Osteocyte (in vitro differentiated cells): ENCODE measurements around the gene UPK3BL1. TPM values are rescaled to one million over a fixed set of nuclear protein-coding genes. Genes with fewer than 3 reads are reported as not detected.
A peak's percentile ranks its signal among the peaks of the same experiment; 100 is the strongest.
"Not testable (repeated sequence)": the region's sequence is repeated elsewhere in the genome, so short reads cannot be mapped to it uniquely, and the experiment has no call there.

Source experiments
- DNase-seq: peaks from one replicate; pipeline ENCODE4 v3.0.0; 2021; ENCODE audit warnings: mixed read lengths; ENCODE audit not compliant: unreplicated experiment; ENCODE audit errors: extremely low spot score
- H3K27ac Mint-ChIP-seq: one replicate; pipeline ENCODE4 v1.8.0; 2021; ENCODE audit warnings: mild to moderate bottlenecking, mixed read lengths; ENCODE audit not compliant: unreplicated experiment
- H3K27me3 Mint-ChIP-seq: one replicate; pipeline ENCODE4 v1.8.0; 2021; ENCODE audit warnings: mixed read lengths; ENCODE audit not compliant: unreplicated experiment
- H3K36me3 Mint-ChIP-seq: one replicate; pipeline ENCODE4 v1.8.0; 2021; ENCODE audit warnings: mixed read lengths; ENCODE audit not compliant: unreplicated experiment
- H3K4me1 Mint-ChIP-seq: one replicate; pipeline ENCODE4 v1.8.0; 2021; ENCODE audit warnings: mixed read lengths; ENCODE audit not compliant: unreplicated experiment
- H3K4me3 Mint-ChIP-seq: one replicate; pipeline ENCODE4 v1.8.0; 2021; ENCODE audit warnings: mild to moderate bottlenecking, moderate library complexity, mixed read lengths; ENCODE audit not compliant: unreplicated experiment
- H3K9me3 Mint-ChIP-seq: one replicate; pipeline ENCODE4 v1.8.0; 2021; ENCODE audit warnings: mixed read lengths; ENCODE audit not compliant: unreplicated experiment
- total RNA-seq: library from RNA; stranded (reverse); gene quantifications from 2 replicates; pipeline ENCODE4 v1.2.1, GENCODE V29; 2021

The UPK3BL1 gene
- total RNA-seq, 1 donor from 2014 or later, result 16.4 TPM

- H3K4me3 Mint-ChIP-seq, H3K9me3 Mint-ChIP-seq, H3K27me3 Mint-ChIP-seq, H3K27ac Mint-ChIP-seq, H3K4me1 Mint-ChIP-seq, H3K36me3 Mint-ChIP-seq: not testable (repeated sequence)
- DNase-seq, result peak; percentile 83
Observed at GRCh38 chr7:102616507-102617125, 26.0 kb downstream of the UPK3BL1 start, which contains the start of gene RASA4. TSS of gene RASA4 (minus strand) at chr7:102616756. CDS start at chr7:102616689, 67 bp downstream.

- H3K4me1 Mint-ChIP-seq, H3K27ac Mint-ChIP-seq, DNase-seq, H3K36me3 Mint-ChIP-seq, H3K9me3 Mint-ChIP-seq, H3K27me3 Mint-ChIP-seq, H3K4me3 Mint-ChIP-seq: not testable (repeated sequence)
Observed at GRCh38 chr7:102615930-102616329, 26.7 kb downstream of the UPK3BL1 start.

GRCh38 chr7:102614873-102615272 lies 27.7 kb downstream of the UPK3BL1 start:
- H3K4me3 Mint-ChIP-seq, H3K36me3 Mint-ChIP-seq, H3K9me3 Mint-ChIP-seq, H3K27me3 Mint-ChIP-seq, H3K4me1 Mint-ChIP-seq, DNase-seq, H3K27ac Mint-ChIP-seq: not testable (repeated sequence)

GRCh38 chr7:102614346-102614697 lies 28.3 kb downstream of the UPK3BL1 start:
- H3K27me3 Mint-ChIP-seq, H3K36me3 Mint-ChIP-seq, H3K4me1 Mint-ChIP-seq, H3K4me3 Mint-ChIP-seq, H3K27ac Mint-ChIP-seq, DNase-seq, H3K9me3 Mint-ChIP-seq: not testable (repeated sequence)

GRCh38 chr7:102613575-102614345 lies 28.8 kb downstream of the UPK3BL1 start:
- not testable (repeated sequence) for H3K27ac Mint-ChIP-seq, H3K36me3 Mint-ChIP-seq, H3K27me3 Mint-ChIP-seq, DNase-seq, H3K9me3 Mint-ChIP-seq, H3K4me3 Mint-ChIP-seq, H3K4me1 Mint-ChIP-seq

GRCh38 chr7:102611675-102612325 lies 30.8 kb downstream of the UPK3BL1 start:
- H3K9me3 Mint-ChIP-seq, H3K4me1 Mint-ChIP-seq, H3K36me3 Mint-ChIP-seq, H3K4me3 Mint-ChIP-seq, H3K27me3 Mint-ChIP-seq: not testable (repeated sequence)
- peak overlapping the region; percentile 34 for H3K27ac Mint-ChIP-seq
- DNase-seq, result peak; percentile 73

- not testable (repeated sequence) for H3K36me3 Mint-ChIP-seq, H3K27ac Mint-ChIP-seq, H3K4me1 Mint-ChIP-seq, DNase-seq, H3K4me3 Mint-ChIP-seq, H3K27me3 Mint-ChIP-seq, H3K9me3 Mint-ChIP-seq
Observed at GRCh38 chr7:102611013-102611674, 31.4 kb downstream of the UPK3BL1 start.

- DNase-seq, result peak; percentile 49
- not testable (repeated sequence) for H3K9me3 Mint-ChIP-seq, H3K27me3 Mint-ChIP-seq, H3K27ac Mint-ChIP-seq, H3K4me1 Mint-ChIP-seq, H3K36me3 Mint-ChIP-seq, H3K4me3 Mint-ChIP-seq
Observed at GRCh38 chr7:102610441-102610840, 32.1 kb downstream of the UPK3BL1 start.

- not testable (repeated sequence) for H3K36me3 Mint-ChIP-seq, H3K9me3 Mint-ChIP-seq, H3K27me3 Mint-ChIP-seq, H3K4me3 Mint-ChIP-seq, DNase-seq, H3K4me1 Mint-ChIP-seq, H3K27ac Mint-ChIP-seq
Observed at GRCh38 chr7:102609734-102610133, 32.9 kb downstream of the UPK3BL1 start.

- not testable (repeated sequence) for H3K4me3 Mint-ChIP-seq
Observed at GRCh38 chr7:102606848-102607247, 35.7 kb downstream of the UPK3BL1 start.

GRCh38 chr7:102604431-102605145 lies 38.0 kb downstream of the UPK3BL1 start:
- DNase-seq, H3K27me3 Mint-ChIP-seq, H3K36me3 Mint-ChIP-seq, H3K9me3 Mint-ChIP-seq, H3K4me1 Mint-ChIP-seq, H3K4me3 Mint-ChIP-seq, H3K27ac Mint-ChIP-seq: not testable (repeated sequence)

More at GRCh38 chr7:102606848-102607247, 35.7 kb downstream of the UPK3BL1 start:
- not testable (repeated sequence) for DNase-seq, H3K27me3 Mint-ChIP-seq, H3K9me3 Mint-ChIP-seq, H3K36me3 Mint-ChIP-seq, H3K4me1 Mint-ChIP-seq, H3K27ac Mint-ChIP-seq
